UCSD-AML1 (cell line): Measurements from ENCODE around the gene SBF2.
"Not testable (repeated sequence)": the region's sequence is repeated elsewhere in the genome, so short reads cannot be mapped to it uniquely, and the experiment has no call there.

Experiments used
- DNase-seq: peaks from one replicate; lab custom pipeline; 2025; ENCODE audit not compliant: unreplicated experiment; lab: John Stamatoyannopoulos, UW

The SBF2 gene

DNA sequence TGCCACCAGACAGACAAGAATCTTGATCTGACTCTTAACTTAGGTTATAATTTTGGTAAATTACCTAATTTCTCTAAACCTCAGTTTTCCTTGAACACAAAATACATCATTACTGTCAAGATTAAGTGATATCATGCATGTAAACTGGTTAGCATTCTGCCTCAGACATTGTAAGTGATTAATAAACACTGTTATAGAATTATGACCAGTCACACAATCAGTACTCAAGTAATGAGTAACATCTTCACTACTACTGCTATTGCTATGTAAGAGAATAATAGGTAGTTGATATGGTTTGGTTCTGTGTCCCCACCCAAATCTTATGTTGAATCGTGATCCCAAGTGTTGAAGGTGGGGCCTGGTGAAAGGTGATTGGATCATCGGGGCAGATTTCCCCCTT, 218.9 kb downstream of the SBF2 start:
- DNase-seq = no peak

DNA sequence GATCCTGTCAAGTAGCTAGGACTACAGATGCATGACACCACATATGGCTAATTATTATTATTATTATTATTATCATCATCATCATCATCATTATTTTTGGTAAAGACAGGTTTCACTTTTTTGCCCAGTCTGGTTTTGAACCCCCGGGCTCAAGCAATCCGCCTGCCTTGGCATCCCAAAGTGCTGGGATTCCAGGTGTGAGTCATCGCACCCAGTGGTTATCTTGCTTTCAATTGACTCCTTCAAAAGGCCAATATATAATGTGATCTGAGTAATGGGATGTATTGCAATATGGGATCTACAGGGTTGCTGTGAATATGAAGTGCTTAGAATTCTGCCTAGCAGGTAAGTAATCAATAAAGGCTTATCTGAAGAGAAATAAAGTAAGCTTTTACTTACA, 221.2 kb downstream of the SBF2 start:
- no peak for DNase-seq

DNA sequence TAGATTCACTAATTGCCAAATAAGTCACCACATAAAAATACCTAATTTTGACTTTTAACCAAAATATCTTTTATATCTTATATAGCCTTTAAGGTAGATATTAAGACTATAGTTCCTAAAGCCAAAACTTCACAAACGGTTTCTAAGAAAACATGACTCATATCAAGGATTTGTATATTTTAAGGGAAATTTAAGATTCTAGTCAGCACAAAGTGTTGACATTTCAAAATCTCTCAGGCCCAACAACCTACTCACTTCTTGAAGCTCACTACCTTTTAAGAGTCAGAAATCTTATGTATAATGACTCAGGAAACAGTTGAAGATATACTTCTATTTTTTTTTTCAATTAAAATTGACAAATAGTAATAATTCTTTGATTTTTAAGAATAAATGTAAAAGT, 221.9 kb downstream of the SBF2 start:
- no peak for DNase-seq

DNA sequence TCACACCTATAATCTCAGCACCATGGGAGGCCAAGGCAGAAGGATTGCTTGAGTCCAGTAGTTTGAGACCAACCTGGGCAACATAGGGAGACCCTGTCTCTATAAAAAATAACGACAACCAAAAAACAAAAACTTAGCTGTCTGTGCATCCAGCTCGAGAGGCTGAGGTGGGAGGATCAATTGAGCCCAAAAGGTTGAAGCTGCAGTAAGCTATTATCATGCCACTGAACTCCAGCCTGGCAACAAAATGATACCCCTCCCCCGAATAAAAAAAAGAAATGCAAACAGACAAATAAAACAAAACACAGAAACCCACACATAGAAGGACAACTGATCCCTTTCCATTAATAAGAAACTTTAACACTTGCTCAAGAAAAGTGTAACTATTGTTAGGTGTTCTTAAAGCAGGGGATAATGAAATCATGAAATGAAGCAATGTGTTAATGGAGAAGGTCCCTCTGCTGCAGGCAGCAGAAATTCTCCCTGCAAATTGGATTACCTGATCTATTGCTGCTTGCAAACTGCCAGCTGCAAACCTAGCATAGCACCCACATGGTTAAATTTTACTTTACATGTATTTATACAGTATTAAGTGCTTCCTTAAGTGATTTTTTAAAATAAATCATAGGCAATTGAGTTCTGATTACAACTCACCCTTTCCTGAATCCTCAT, 226.3 kb downstream of the SBF2 start:
- no peak for DNase-seq

DNA sequence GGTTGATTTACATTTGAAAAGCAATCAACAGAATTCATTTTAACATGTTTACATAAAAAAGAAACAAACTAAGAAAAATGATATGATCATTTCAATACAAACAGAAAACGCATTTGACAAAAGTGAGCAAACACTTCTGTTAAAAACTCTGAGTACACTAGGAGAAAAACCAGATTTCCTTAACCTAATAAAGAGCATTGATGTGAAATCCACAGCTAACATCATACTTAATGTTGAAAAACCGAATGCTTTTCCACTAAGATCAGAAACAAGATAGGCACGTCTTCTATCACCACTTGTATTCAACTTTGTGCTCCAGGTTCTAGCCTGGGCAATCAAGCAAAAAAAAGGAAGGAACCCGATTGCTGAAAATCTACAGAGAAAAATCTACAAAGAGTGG, 227.6 kb downstream of the SBF2 start:
- no peak for DNase-seq

DNA sequence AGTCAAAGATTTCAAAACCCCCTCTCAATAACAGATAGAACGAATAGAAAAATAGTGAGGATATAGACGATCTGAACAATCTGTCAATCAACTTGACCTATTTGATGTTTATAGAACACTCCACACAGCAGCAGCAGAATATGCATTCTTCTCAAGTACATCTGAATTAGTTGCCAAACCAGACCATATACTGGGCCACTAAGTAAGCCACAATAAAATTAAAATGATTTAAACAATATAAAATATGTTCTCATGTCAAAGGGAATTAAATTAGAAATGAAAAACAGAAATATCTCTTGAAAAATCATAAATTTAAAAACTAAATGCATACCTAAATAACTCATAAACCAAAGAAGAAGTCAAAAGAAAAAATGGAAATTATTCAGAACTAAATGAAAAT, 229.2 kb downstream of the SBF2 start:
- DNase-seq = no peak

DNA sequence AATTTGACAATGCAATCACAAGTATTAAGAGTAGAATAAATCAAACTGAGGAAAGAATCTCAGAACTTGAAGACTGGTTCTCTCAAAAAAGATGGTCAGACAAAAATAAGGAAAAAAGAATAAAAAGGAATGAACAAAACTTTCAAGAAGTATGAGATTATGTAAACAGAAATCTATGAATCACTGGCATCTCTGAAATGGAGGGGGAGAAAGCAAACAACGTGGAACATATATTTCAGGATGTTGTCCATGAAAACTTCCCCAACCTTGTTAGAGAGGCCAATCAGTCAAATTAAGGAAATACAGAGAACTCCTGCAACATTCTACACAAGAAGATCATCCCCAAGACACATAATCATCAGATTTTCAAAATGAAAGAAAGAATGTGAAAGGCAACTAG, 235.7 kb downstream of the SBF2 start:
- DNase-seq = no peak

DNA sequence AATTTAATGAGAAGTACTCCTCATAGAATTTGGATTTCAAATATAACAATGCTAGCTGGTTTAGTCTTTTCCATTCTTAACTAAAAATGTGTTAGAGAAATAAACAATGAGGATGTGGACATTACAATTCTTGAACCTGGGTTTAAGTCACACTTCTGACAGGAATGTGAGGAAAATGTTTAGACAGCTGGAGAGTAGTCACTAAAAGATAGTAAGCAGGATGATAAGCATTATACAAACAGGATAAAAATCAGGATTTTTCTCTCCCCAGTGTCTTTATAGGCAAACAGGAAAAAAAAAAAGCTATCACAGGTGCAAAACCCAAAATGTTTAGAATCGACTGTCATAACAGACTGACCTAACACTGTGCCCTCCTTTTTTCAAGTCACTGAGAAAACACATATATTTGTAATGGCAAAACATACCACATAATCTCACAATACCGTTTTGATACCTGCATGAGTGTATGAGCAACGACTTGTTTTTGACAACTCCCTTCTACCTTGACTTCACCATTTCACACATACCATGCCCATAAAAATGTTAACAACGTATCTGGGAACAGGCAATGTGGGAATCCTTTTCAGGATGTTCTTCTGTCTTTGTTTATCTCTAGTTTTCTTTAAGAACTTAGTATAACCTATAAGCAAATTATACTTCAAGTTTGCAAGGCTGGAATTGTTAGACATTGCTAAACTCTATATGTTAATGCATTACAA, 242.0 kb downstream of the SBF2 start:
- DNase-seq = no peak

DNA sequence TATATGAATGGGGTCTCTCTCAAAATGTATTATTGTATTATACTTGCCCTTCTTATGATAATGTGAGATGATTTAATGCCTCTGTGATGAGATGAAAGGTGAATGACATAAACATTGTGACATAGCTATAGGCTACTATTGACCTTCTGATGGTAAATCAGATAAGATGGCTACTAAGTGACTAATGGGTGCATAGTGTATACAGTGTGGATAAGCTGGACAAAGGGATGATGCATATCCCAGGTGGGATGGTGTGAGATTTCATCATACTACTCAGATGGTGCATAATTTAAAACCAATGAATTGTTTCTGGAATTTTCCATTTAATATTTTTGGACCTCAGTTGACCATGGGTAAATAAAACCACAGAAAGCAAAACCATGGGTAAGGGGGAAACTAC, 243.5 kb downstream of the SBF2 start:
- no peak for DNase-seq

DNA sequence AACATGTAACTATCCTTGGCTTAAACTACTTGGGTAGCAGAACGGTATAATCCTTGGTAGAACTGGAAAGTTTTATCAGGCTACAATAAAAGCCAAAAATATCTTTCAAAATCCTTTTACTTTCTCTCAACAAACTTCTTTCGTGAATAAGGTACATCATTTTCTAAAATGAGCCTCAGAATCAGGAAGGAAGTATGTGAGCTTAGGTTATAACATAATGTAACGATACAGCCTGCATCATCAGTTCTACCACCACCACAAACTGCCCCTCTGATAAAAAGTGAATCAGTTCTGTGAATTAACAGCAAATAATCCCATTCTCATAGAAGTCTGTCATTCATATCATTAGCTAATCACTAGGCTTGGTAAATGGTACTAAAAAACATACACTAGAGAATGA, 244.3 kb downstream of the SBF2 start:
- DNase-seq = no peak

DNA sequence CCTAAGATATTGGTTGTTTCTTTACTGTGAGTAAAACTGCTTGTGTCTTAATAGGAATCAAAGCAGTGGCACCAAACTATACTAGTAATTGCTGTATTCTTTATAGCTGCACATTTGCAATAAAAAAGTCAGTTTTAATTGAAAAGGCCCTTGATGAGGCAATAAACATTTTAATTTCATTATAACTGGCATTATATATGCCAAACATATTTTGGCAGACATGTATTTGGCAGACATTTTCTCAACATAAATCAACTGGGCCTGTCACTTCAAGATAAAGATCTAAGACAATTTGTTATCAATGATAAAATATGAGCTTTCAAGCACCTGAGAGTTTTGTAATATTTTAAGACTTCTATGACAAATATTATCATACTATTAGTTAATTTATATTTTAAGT, 245.7 kb downstream of the SBF2 start:
- no peak for DNase-seq

DNA sequence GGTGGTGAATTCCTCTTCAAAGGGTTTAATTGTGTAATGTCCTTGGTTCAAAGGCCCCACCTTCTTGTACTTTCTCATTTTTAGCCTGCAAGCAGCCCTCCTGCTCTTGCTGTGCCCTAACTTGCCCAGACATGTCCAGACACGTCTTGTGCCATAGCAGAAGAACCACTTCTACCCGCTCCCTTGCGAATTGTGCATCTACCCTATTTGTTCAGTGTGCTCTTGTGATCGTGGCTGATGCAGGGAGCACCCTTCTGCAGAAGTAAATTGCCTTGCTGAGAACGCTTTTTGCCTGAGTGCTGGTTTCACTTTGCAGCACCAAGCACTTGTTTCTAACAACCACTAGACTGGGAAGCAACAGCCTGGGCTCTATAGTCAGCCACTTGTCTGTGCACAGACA, 249.4 kb downstream of the SBF2 start:
- DNase-seq = no peak

DNA sequence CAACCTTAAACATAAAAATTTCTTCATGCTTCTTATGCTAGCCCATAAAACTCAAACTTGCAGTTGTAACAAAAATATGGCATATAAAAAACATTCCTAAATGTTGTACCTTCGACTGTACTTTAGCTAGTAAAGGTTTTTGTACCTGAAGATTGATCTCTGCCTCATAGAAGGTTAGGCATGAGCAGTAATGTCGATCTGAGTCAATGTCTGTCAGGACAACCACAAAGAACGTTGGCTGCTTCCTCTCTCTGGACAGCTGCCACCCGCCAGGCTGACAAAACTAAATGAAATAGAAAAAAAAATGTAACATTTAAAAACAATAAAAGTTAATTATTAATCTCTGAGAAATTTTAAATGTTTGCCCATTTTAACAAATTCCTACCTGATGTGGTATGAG, 251.3 kb downstream of the SBF2 start:
- no peak for DNase-seq

DNA sequence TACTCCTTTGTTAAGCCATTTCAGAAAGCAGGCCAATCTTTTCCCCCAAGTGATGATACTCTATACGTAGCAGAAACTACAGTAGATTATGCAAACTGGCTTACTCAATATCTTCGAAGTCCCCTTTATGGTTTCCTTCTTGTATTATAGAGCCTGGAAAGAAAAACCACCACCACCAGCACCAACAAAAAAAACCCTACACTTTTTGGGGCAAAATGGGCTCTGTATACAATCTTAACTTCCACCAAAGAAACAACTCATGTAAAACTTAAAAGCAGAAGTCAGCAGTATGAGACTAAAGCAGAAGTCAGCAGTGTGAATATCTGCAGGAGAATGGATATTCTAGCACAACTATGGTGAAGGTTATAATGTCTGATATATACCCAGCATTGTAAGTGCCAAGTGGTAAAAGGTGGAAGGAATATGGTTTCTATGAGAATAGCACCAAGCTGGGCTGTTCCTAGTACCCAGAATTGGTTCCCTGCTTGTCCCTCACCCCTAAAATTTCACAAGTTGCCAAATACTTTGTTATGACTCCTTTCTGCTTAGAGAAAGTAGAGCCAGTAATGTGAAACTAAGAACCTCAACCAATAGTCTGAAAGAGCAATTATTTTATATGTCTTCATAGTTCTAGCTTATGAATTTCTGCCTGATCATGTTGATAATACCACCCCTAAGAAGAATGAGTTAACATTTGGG, 252.1 kb downstream of the SBF2 start:
- no peak for DNase-seq

DNA sequence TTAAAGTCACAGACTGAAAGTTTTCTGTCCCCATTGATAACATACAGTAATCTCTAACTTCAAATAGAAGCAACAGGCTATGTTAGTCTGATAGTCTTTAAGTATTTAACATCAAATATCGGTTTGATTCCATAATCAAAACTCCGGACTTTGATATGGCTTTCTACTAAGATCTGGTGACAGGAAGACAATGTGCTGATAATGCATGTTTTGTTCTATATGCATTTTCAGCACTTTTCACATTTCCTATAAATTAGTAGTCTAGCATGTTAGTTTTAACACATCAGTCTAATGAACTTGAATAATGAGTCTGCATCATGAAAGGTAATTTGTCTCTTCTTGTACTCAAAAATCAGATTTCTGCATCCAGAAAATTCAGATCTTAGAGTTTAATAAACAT, 252.7 kb downstream of the SBF2 start:
- DNase-seq = no peak

DNA sequence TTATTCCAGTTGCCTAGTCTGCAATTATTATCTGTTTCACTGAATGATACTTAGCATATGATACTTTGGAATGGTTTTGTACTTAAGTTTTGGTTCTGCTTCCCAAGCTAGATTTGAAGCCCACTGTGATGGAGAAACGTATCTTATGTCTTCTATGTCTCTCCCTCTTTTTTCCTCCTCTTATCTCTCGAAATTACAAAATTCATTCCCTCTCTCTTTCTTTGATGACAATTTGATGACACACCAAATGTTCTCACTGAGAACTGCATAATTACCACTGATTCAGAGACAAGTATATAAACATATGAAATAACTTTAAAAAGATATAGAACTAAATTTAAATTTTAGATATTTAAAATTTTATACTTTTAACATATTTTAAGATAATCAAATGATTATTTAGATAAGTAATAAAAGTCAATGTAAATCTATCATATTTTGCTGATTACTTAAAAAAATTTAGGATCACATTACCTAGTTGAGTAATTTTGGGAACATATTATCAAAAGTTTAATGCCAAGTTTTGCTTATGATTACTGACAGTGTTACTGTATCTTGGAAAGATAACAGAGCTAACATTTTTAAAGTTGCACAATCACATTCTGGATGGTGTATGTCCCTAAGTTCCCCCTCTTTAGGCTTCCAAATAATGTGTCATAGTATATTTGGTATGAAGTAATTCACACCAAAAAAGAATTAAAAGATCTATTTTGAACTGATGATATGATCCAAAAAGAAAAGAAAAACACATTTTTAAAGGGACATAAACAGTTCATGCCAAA, 255.3 kb downstream of the SBF2 start:
- no peak for DNase-seq

DNA sequence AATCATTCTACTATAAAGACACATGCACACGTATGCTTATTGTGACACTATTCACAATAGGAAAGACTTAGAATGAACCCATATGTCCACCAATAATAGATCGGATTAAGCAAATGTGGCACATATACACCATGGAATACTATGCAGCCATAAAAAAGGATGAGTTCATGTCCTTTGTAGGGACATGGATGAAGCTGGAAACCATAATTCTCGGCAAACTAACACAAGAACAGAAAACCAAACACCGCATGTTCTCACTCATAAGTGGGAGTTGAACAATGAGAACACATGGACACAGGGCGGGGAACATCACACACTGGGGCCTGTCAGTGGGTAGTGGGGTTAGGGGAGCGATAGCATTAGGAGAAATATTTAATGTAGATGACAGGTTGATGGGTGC, 258.1 kb downstream of the SBF2 start:
- not testable (repeated sequence) for DNase-seq

DNA sequence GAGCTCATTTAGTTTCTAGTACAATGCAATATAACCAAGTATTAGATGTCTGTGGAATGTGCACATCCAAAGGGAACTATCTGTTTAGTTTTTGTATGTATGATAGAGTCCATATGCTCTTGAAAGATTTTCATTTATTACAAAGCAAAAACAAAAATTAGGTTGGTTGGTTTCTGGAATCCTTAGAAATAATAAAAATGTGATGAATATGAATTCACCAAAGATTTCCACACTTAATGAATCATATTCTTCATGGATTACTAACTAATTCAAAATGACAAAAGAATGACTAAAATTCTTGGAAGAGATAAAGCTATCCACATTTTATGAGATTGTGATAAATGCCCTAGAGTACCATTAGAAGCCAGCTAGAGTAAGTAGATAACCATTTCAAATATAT, 261.1 kb downstream of the SBF2 start:
- no peak for DNase-seq

DNA sequence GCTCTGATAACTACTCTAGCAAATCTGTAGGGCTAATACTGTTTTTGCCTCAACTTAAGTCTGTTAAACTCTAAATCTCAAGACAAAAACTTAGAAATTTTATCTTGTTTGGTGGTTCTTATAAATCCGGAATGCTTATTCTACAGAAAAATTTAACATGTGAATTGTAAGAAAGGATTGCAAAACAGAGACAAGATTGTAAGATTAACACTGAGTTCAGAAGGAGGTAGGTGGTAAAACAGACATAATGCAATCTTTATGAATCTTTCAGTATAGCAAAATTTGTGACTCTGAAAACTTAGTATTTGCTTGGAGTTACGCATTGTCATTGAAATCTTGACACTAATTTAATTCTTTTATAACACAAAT, 263.9 kb downstream of the SBF2 start:
- no peak for DNase-seq

DNA sequence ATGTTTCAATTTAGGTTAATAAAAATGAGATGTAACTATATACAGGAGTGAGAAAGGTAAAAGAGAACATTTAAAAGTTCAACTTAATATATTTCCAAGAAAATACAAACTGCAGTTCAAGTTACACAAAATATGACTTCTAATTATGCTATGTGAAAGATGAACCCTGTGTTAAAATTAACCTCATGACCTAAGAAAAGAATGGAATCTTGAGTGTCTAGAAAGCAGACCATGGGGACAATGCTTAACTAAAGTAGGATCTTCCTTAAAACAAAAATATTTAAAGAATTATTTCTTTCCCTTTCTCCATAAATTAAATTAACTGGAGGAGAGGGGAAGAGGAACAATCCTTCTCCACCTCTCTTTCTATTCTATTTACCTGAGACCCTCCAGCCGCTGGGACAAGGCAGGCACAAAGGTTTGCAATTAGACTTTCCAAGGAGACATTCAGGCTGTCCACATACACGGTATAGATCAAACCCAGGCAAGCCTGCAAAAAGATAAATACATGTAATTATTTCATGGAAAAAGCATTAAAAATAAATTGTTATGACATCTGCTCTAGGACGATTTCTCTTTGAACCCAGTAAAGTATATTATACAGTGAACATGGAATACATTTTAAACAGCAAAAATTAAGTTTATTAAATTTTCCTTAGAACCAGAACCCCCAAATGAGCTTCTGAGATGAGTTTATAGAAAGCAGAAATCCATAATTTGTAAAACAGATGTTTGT, 264.5 kb downstream of the SBF2 start:
- no peak for DNase-seq

DNA sequence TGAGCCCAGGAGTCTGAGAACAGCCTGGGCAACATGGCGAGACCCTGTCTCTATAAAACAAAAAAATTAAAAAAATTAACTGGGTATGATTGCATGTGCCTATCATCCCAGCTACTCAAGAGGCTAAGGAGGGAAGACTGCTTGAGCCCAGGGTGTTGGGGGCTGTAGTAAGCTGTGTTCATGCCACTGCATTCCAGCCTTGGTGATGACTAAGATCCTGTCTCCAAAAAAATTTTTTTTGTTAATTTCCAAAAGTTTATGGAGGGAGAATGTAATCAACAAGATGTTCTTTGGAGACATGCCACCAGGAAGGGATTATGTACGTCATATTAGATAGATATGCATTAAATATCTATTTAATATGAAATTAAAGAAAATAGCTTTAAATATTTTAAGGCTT, 267.5 kb downstream of the SBF2 start:
- DNase-seq = no peak
